T-helper 1 cell treated with Interleukin-12 subunit alpha and Interleukin-12 subunit beta and Interleukin-4 antibody, amounts not matched to agents 30 ng/mL and 1 ng/mL, for 36 hours (primary cell): ENCODE data around the gene CP. TPM values are rescaled to one million over a fixed set of nuclear protein-coding genes. Genes with fewer than 3 reads are reported as not detected.

Experiments
- intact Hi-C: fragments of 100-400 bp; cut with micrococcal nuclease; formaldehyde crosslinking; loops from one replicate; pipeline ENCODE4 v1.15.1; 2024
- total RNA-seq: library from RNA; stranded (reverse); gene quantifications from 2 replicates; pipeline ENCODE4 v1.2.3, GENCODE V29; 2022

Gene CP
- total RNA-seq, 1 donor from 2014 or later, result not detected

GRCh38 chr3:149186721-149187120 lies 34.9 kb downstream of the CP start:
- intact Hi-C loops, result no loop called here

DNA sequence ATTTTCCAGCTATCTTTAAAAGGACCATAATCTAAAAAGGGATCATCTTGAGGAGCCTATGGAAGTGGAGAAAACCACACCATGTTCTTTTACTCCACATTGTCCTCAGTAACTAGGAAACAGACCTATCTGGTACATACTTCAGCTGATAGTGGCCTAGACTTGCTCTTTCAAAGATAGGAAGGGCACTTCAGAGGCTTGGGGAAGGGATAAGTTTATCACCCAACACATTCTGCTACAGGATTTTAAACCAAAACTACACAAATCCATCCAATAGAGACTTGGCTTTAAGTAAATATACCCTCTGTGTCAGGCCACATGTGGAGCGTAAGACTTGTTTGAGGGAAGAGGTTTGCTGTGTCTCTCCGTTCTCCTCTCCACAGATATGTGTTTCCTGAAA lies 35.4 kb downstream of the CP start:
- intact Hi-C loops, result no loop called here

DNA sequence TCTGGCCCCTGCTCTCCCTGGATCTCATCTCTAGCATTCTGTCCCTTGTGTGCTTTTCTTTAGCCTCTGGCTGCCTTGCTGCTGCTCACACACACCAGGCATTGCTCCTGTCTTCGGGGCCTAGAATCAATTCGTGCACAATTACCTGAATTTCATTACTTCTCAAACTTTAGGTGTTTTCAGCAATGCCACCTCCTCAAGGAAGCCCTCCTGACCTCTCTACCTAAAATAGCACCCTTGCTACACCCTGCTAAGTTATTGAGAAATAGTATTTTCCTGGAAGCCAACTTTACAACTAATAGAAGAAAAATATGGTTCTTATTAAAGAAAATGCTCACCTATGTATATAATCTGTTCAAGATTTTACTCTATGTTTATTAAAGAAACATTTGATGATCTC lies 40.4 kb downstream of the CP start:
- intact Hi-C loops, result no loop called here

GRCh38 chr3:149180057-149180573 lies 41.5 kb downstream of the CP start:
- intact Hi-C loops, result no loop called here

GRCh38 chr3:149179220-149179619 lies 42.4 kb downstream of the CP start:
- intact Hi-C loops, result no loop called here

DNA sequence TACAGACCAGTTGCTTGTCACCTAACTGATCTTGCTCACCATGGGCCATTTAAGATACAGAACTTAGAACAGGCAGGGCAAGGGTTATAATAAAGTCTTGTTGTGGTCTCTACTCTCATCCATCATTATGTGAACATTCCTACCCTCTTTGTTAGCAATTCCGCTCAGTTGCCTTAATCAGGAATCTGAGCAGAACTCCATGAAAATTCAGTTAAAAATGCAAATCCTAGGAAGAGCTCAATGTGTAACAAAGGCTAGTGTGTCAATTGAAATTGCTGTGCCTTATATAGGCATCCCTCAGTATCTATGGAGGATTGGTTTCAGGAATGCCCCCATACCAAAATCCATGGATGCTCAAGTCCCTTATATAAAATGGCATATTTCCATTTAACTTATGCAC lies 44.5 kb downstream of the CP start:
- intact Hi-C loops, result no loop called here

DNA sequence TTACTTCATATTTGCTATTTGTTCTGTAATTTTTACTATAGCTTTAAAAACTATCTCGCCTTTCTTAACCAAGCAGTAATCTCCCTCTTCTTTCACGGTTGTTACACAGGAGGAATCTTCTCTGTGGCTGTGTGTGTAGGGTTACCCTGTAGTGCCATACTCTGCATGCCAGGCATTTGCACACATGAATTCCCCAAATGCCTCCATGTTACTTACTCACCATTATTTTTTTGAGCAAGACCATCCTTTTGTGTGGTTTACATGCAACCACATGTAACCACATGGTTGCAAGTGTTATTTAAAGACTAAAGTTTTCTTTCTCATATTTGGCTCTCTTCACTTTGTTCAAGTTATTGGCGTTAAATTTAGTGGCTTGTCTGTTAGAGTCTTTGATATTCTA lies 46.7 kb downstream of the CP start:
- intact Hi-C loops, result no loop called here

- intact Hi-C loops, result no loop called here
Measured at GRCh38 chr3:149170672-149171071, 51.0 kb downstream of the CP start.

DNA sequence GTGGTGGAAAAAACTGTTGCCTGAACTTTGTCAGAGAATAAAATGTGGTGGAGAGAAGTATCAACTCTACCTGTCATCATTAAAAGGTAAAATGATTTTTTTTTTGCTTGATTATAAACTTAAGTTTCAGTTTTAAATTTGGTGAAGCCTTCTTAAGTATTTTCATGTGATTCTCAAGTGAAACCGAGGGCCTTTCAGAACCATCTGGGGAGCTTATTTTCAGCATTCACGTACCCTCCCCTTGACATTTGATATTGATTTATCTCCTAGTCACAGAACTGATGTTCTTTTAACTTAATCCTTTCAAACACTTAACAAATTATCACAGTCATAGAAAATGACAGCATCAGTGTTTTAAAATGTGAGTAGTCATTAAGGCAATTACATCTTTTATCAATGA lies 53.7 kb downstream of the CP start:
- intact Hi-C loops, result no loop called here

GRCh38 chr3:149163066-149163465 lies 58.6 kb downstream of the CP start:
- intact Hi-C loops, result no loop called here

GRCh38 chr3:149162007-149162406 lies 59.6 kb downstream of the CP start:
- intact Hi-C loops, result no loop called here

GRCh38 chr3:149160754-149161300 lies 60.8 kb downstream of the CP start:
- intact Hi-C loops, result no loop called here

GRCh38 chr3:149153402-149153801 lies 68.2 kb downstream of the CP start:
- intact Hi-C loops, result no loop called here

DNA sequence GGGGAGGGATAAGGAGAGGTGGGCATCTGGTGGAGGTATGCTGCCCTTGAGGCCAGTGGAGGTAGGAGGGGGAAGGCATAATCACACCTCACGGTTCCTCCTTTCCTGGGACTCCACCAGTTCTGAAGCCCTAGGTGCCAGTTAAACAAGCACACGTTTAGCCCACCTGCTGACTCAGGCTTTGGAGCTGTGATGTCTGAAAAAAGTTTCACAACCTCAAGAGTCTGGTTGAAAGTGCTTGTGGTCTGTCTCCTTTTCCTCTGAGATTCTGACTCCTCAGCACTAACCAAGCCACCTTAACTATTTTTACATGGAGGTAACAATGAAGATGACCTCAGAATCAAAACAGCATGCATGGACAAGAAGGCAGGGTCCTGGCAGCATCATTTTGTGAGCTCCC lies 69.2 kb downstream of the CP start:
- intact Hi-C loops, result no loop called here

DNA sequence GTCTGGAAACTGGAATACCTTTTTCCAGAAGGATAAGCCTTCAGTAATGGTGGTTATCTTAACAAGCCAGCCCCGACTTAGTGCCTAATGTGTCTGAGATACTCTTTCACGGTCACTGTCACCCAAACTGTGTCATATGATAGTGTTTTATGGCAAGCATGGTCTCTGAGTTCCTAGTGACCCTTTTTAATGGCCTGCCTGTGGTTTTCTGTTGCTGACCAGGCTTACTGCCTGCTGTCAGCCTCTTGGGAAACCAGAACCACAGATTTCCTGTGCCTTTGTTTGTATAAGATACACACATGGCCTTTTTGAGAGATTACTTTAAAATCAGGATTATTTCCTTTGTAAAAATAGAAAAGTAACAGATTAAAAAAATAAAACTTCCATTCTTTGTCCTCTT lies 69.8 kb downstream of the CP start:
- intact Hi-C loops, result no loop called here

GRCh38 chr3:149150436-149150835 lies 71.2 kb downstream of the CP start:
- intact Hi-C loops, result no loop called here

GRCh38 chr3:149145974-149146373 lies 75.7 kb downstream of the CP start:
- intact Hi-C loops, result no loop called here

- intact Hi-C loops, result no loop called here
Measured at GRCh38 chr3:149145356-149145755, 76.3 kb downstream of the CP start.

DNA sequence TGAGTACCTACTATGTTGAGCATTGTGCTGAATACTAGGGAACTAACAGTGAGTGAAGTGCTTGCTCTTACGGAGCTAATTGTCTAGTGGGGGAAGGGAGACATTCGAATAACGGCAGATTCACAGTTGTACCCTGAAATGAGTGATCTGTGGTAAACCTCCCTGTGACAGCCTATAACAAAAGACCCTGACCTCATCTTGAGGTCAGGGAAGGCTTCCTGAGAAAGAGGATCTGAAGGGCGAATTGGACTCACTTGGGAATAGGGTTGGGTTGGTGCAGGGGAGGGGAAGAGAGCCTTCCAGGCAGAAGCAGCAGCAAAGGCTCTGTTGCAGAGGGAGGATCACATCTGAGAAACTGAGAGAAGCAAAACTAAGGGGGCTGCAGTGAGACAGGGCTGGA lies 78.9 kb downstream of the CP start:
- intact Hi-C loops, result no loop called here

DNA sequence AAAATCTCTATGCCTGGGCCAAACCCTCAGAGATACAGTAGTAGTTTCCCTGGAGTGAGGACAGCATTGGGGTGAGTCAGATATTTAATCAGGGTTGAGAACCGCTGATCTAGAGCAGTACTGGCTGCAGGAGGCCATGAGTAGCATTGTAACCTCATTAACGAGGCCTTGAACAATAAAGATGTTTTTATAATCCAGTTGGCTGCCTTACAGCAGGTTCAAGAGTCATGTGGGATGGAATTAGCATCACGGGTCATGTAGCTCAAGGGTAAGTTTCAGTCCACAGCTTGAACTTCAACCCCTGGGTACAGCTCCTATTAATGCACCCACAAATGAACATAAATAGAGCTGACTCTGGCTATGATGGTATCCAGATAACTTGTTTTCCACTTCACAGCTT lies 87.1 kb downstream of the CP start:
- intact Hi-C loops, result no loop called here

DNA sequence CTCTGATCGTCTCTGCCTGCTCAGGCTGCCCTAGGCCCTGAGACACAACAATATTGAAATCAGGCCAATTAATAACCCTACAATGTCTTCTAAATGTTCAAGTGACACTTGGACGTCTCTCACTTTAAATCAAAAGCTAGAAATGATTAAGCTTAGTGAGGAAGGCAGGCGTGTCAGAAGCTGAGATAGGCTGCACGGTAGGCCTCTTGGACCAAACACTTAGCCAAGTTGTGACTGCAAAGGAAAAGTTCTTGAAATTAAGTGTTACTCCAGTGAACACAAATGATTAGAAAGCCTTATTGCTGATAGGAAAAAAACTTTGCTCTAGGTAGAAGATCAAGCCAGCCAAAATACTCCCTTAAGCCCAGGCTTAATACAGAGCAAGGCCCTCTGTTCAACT lies 90.0 kb downstream of the CP start:
- intact Hi-C loops, result no loop called here

DNA sequence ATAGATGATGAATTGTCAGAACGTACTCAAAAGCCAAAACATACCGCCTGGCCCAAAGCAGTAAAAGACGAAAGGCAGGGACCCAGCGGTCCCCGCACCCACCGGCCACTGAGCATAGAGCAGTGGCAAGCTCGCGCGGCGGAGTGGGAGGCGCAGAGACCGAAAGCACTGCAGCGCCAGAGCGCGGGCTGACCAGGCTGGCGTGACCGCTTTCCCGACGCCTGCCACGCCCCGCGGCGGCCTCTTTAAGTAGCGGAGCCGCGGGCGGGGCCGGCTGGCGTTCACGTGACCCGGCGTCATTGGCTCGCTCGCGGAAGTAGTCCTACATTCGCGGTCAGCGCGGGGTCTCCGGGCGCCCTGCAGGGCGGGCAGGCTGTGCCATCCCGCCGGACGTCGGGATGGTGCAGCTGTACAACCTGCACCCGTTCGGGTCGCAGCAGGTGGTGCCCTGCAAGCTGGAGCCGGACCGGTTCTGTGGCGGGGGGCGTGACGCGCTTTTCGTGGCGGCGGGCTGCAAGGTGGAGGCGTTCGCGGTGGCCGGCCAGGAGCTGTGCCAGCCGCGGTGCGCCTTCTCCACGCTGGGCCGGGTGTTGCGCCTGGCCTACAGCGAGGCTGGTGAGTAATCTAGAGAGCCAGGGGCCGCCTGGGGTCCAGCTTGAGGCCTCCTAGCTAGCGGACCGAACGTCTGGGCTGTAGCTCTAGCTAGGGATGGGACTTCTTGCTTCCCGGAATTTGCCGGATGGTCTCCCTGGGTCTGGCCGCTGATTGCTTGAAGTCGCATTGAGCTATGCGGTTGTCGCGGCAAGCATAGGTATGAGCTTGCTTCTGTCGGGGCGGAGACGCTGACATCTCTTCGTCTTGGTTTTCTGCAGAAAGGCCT lies 92.1 kb downstream of the CP start, which contains the start of gene HPS3:
Gene HPS3, plus strand, starts transcription at position 313 of the 880 bp plus-strand sequence. Its CDS starts 86 bp downstream, at position 399.
- intact Hi-C loops, result loop anchor here (1.0 to 2.0 kb wide), 9 partner anchors 9 to 1417 kb away; partner anchors contain the start of genes COMMD2, EIF2A, GYG1 and HLTF

DNA sequence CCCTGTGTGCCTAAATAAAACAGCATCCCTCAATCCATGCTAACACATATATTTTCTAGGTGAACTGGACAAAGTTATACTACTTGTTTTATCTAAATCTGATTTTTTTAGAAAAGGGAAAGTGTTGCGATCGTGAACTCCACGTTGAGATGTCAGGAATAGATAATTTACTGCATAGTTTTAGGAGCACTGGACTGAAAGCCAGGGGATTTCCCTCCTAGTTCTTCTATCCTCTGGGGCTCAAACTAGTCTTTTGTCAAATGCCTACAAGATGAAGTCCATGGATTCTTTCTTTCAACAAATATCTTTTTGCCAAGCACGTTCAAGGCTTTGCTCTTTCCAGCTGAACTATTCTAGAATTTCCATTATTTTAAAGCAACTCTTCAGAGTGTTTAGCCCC lies 92.8 kb downstream of the CP start:
- intact Hi-C loops, result loop anchor here (1.0 to 2.0 kb wide), 9 partner anchors 9 to 1418 kb away; partner anchors contain the start of genes COMMD2, EIF2A, GYG1 and HLTF
